Measurements from ENCODE around the gene NFYB.

NFYB gene

GRCh38 chr12:104079024-104079423 is 59.0 kb downstream of the NFYB start:
- DNase-seq (ENCODE audit: low read depth in 1 of 2, low spot score in 1 of 2): no peak
- TF ChIP-seq POLR2AphosphoS5 (IDR thresholded peaks at IDR 0.05; ENCODE audit: low read depth): no peak
- no peak for TF ChIP-seq CTCF (IDR thresholded peaks at IDR 0.05; ENCODE audit: insufficient read depth, low read length)
- no peak for TF ChIP-seq SPI1 (IDR thresholded peaks at IDR 0.05; ENCODE audit: borderline replicate concordance, low read depth)
- TF ChIP-seq, protein P1, sequence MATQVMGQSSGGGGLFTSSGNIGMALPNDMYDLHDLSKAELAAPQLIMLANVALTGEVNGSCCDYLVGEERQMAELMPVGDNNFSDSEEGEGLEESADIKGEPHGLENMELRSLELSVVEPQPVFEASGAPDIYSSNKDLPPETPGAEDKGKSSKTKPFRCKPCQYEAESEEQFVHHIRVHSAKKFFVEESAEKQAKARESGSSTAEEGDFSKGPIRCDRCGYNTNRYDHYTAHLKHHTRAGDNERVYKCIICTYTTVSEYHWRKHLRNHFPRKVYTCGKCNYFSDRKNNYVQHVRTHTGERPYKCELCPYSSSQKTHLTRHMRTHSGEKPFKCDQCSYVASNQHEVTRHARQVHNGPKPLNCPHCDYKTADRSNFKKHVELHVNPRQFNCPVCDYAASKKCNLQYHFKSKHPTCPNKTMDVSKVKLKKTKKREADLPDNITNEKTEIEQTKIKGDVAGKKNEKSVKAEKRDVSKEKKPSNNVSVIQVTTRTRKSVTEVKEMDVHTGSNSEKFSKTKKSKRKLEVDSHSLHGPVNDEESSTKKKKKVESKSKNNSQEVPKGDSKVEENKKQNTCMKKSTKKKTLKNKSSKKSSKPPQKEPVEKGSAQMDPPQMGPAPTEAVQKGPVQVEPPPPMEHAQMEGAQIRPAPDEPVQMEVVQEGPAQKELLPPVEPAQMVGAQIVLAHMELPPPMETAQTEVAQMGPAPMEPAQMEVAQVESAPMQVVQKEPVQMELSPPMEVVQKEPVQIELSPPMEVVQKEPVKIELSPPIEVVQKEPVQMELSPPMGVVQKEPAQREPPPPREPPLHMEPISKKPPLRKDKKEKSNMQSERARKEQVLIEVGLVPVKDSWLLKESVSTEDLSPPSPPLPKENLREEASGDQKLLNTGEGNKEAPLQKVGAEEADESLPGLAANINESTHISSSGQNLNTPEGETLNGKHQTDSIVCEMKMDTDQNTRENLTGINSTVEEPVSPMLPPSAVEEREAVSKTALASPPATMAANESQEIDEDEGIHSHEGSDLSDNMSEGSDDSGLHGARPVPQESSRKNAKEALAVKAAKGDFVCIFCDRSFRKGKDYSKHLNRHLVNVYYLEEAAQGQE (IDR thresholded peaks at IDR 0.05; ENCODE audit: insufficient replicate concordance, low read depth): no peak
- no peak for TF ChIP-seq GABPA (IDR thresholded peaks at IDR 0.05; ENCODE audit: low read depth)
- no peak overlapping the region for H3K27ac ChIP-seq (replicated peaks)

DNA sequence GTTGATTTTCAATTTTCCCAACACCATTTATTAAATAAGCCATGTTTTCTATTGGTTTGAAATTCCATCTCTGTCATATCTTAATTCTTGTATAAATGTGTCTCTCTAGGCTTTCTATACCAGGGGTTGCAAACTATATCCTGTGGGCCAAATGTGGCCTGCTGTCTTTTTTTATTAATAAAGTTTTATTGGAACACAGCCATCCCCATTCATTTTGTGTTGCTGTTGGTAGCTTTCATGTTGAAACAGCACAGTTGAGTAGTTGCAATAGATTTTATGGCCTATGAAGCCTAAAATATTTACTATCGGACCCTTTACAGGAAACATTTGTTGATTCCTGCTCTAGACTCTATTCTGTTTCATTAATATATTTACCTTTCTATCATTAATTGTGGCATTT is 64.3 kb downstream of the NFYB start:
- TF ChIP-seq POLR2AphosphoS5 (IDR thresholded peaks at IDR 0.05; ENCODE audit: low read depth): no peak
- TF ChIP-seq GABPA (IDR thresholded peaks at IDR 0.05; ENCODE audit: low read depth): no peak
- TF ChIP-seq SPI1 (IDR thresholded peaks at IDR 0.05; ENCODE audit: borderline replicate concordance, low read depth): no peak
- TF ChIP-seq, protein P1 (IDR thresholded peaks at IDR 0.05; ENCODE audit: insufficient replicate concordance, low read depth): no peak
- TF ChIP-seq CTCF (IDR thresholded peaks at IDR 0.05; ENCODE audit: insufficient read depth, low read length): no peak
- no peak overlapping the region for H3K27ac ChIP-seq (replicated peaks)
- no peak overlapping the region for H3K4me3 ChIP-seq (replicated peaks; ENCODE audit: insufficient read depth, low read length)
- no peaks in the 10 kb centered on the region for H3K27me3 ChIP-seq (ENCODE audit: insufficient read depth, poor library complexity, severe bottlenecking)
- DNase-seq (ENCODE audit: low read depth in 1 of 2, low spot score in 1 of 2): no peak

More at GRCh38 chr12:104079024-104079423, 59.0 kb downstream of the NFYB start:
- Histone ChIP-seq H3K4me3 (replicated peaks; ENCODE audit: insufficient read depth, low read length) (no peak overlapping the region), H3K27me3 (ENCODE audit: insufficient read depth, poor library complexity, severe bottlenecking) (no peaks in the 10 kb centered on the region)

DNA sequence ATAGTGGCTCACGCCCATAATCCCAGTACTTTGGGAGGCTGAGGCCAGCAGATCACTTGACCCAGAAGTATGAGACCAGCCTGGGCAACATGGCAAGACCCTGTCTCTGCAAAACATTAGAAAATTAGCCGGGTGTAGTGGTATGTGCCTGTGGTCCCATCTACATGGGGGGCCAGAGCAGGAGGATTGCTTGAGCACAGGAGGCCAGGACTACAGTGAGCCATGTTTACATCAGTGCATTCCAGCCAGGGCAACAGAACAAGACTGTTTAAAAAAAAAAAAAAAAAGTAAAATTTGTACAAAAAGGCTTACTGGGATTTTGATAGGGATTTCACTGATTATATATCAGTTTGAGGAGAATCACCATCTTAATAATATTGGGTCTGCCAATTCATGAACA is 65.9 kb downstream of the NFYB start:
- Histone ChIP-seq H3K4me3 (replicated peaks; ENCODE audit: insufficient read depth, low read length) (no peak overlapping the region), H3K27ac (replicated peaks) (no peak overlapping the region), H3K27me3 (ENCODE audit: insufficient read depth, poor library complexity, severe bottlenecking) (no peaks in the 10 kb centered on the region)
- TF ChIP-seq SPI1 (IDR thresholded peaks at IDR 0.05; ENCODE audit: borderline replicate concordance, low read depth) (no peak), POLR2AphosphoS5 (IDR thresholded peaks at IDR 0.05; ENCODE audit: low read depth) (no peak), GABPA (IDR thresholded peaks at IDR 0.05; ENCODE audit: low read depth) (no peak), CTCF (IDR thresholded peaks at IDR 0.05; ENCODE audit: insufficient read depth, low read length) (no peak)
- TF ChIP-seq, protein P1 (IDR thresholded peaks at IDR 0.05; ENCODE audit: insufficient replicate concordance, low read depth): no peak
- DNase-seq (ENCODE audit: low read depth in 1 of 2, low spot score in 1 of 2): no peak

Measured in HL-60 (cell line).